ENCODE results near the gene LRIT3. TPM values are rescaled to one million over a fixed set of nuclear protein-coding genes. Genes with fewer than 3 reads are reported as not detected.

The LRIT3 gene
- total and polyA plus RNA-seq, 7 experiments from 2014 or later = 0.15 to 0.41 (median 0.27) TPM; not detected in 1

- Histone ChIP-seq H3K9me3 (ENCODE audit: control insufficient read depth in 2 of 3, low read length in 3 of 3) (no peaks in the 10 kb centered on the region), H3K4me3 (ENCODE audit: low read length) (no peak within 1 kb of the TSS), H3K27ac (ENCODE audit: low read depth, low read length) (no peak within 1 kb of the TSS), H3K27me3 (ENCODE audit: control insufficient read depth in 2 of 2, insufficient read depth in 2 of 2, low read length in 2 of 2) (peaks cover 0 to 4% of the 10 kb centered on the region in 2 donors), H3K4me1 (ENCODE audit: control insufficient read depth in 2 of 2, insufficient read depth in 2 of 2, low read length in 2 of 2) (no peaks in the 10 kb centered on the region), H3K36me3 (ENCODE audit: control insufficient read depth in 2 of 3, insufficient read depth in 3 of 3, low read length in 3 of 3) (no peaks in the 10 kb centered on the region)
- Mint-ChIP-seq H3K9me3 (no peaks in the 10 kb centered on the region), H3K4me1 (no peaks in the 10 kb centered on the region), H3K27ac (no peak within 1 kb of the TSS), H3K4me3 (no peak within 1 kb of the TSS), H3K36me3 (no peaks in the 10 kb centered on the region), H3K27me3 (peaks cover 27 to 40% (median 28%) of the 10 kb centered on the region in 5 donors)
- intact Hi-C loops (cut with micrococcal nuclease) = no loop called here
- ATAC-seq = no peak
- CTCF ChIA-PET = no interaction called here
- POLR2A ChIA-PET = no interaction called here
- no peak for DNase-seq
Observed at GRCh38 chr4:109912706-109913595, 65.0 kb downstream of the LRIT3 start, which contains the start of gene EGF. EGF (plus strand) TSS chr4:109912883; CDS start chr4:109913336, 453 bp downstream.

- no peaks in the 10 kb centered on the region for H3K9me3 Mint-ChIP-seq
- Histone ChIP-seq H3K9me3 (ENCODE audit: control insufficient read depth in 2 of 3, low read length in 3 of 3) (no peaks in the 10 kb centered on the region), H3K27ac (ENCODE audit: low read depth, low read length) (no peak overlapping the region), H3K4me1 (ENCODE audit: control insufficient read depth in 2 of 2, insufficient read depth in 2 of 2, low read length in 2 of 2) (no peaks in the 10 kb centered on the region), H3K36me3 (ENCODE audit: control insufficient read depth in 2 of 3, insufficient read depth in 3 of 3, low read length in 3 of 3) (no peaks in the 10 kb centered on the region), H3K27me3 (ENCODE audit: control insufficient read depth in 2 of 2, insufficient read depth in 2 of 2, low read length in 2 of 2) (no peaks in the 10 kb centered on the region), H3K4me3 (ENCODE audit: low read length) (no peak overlapping the region)
- intact Hi-C loops (cut with micrococcal nuclease) = no loop called here
- no peak overlapping the region for H3K27ac Mint-ChIP-seq
- ATAC-seq (no peak), DNase-seq (no peak)
- no peaks in the 10 kb centered on the region for H3K4me1 Mint-ChIP-seq
- no peak overlapping the region for H3K4me3 Mint-ChIP-seq
- POLR2A ChIA-PET = no interaction called here
- CTCF ChIA-PET = no interaction called here
- H3K27me3 Mint-ChIP-seq = peaks cover 25 to 38% (median 27%) of the 10 kb centered on the region in 5 donors
- H3K36me3 Mint-ChIP-seq = no peaks in the 10 kb centered on the region
Observed at GRCh38 chr4:109913596-109914241, 65.8 kb downstream of the LRIT3 start.

- Mint-ChIP-seq H3K27me3 (peaks cover 23 to 38% (median 27%) of the 10 kb centered on the region in 5 donors), H3K4me3 (no peak overlapping the region), H3K36me3 (no peaks in the 10 kb centered on the region), H3K4me1 (no peaks in the 10 kb centered on the region), H3K27ac (no peak overlapping the region), H3K9me3 (no peaks in the 10 kb centered on the region)
- Histone ChIP-seq H3K27ac (ENCODE audit: low read depth, low read length) (no peak overlapping the region), H3K36me3 (ENCODE audit: control insufficient read depth in 2 of 3, insufficient read depth in 3 of 3, low read length in 3 of 3) (no peaks in the 10 kb centered on the region), H3K27me3 (ENCODE audit: control insufficient read depth in 2 of 2, insufficient read depth in 2 of 2, low read length in 2 of 2) (no peaks in the 10 kb centered on the region), H3K9me3 (ENCODE audit: control insufficient read depth in 2 of 3, low read length in 3 of 3) (no peaks in the 10 kb centered on the region), H3K4me3 (ENCODE audit: low read length) (no peak overlapping the region), H3K4me1 (ENCODE audit: control insufficient read depth in 2 of 2, insufficient read depth in 2 of 2, low read length in 2 of 2) (no peaks in the 10 kb centered on the region)
- DNase-seq = no peak
- no peak for ATAC-seq
- intact Hi-C loops (cut with micrococcal nuclease) = no loop called here
- ChIA-PET POLR2A (no interaction called here), CTCF (no interaction called here)
Observed at GRCh38 chr4:109914322-109914721, 66.4 kb downstream of the LRIT3 start.

- ChIA-PET CTCF (interaction anchor here (0.6 to 0.8 kb wide), 2 partner anchors 9 to 54 kb away, joined by 3 to 6 read pairs; no protein-coding TSS in a partner anchor), POLR2A (no interaction called here)
- H3K9me3 Mint-ChIP-seq = no peaks in the 10 kb centered on the region
- DNase-seq (no peak), ATAC-seq (no peak)
- Histone ChIP-seq H3K4me1 (ENCODE audit: control insufficient read depth in 2 of 2, insufficient read depth in 2 of 2, low read length in 2 of 2) (no peaks in the 10 kb centered on the region), H3K27me3 (ENCODE audit: control insufficient read depth in 2 of 2, insufficient read depth in 2 of 2, low read length in 2 of 2) (no peaks in the 10 kb centered on the region), H3K36me3 (ENCODE audit: control insufficient read depth in 2 of 3, insufficient read depth in 3 of 3, low read length in 3 of 3) (no peaks in the 10 kb centered on the region), H3K9me3 (ENCODE audit: control insufficient read depth in 2 of 3, low read length in 3 of 3) (no peaks in the 10 kb centered on the region), H3K4me3 (ENCODE audit: low read length) (no peak overlapping the region), H3K27ac (ENCODE audit: low read depth, low read length) (no peak overlapping the region)
- intact Hi-C loops (cut with micrococcal nuclease) = no loop called here
- no peaks in the 10 kb centered on the region for H3K4me1 Mint-ChIP-seq
- no peak overlapping the region for H3K4me3 Mint-ChIP-seq
- no peaks in the 10 kb centered on the region for H3K36me3 Mint-ChIP-seq
- no peak overlapping the region for H3K27ac Mint-ChIP-seq
- peaks cover 20 to 34% (median 30%) of the 10 kb centered on the region in 5 donors for H3K27me3 Mint-ChIP-seq
Observed at GRCh38 chr4:109915385-109916026, 67.6 kb downstream of the LRIT3 start.

- ChIA-PET CTCF (interaction anchor here (0.6 to 0.8 kb wide), 2 partner anchors 9 to 54 kb away, joined by 3 to 6 read pairs; no protein-coding TSS in a partner anchor), POLR2A (no interaction called here)
- intact Hi-C loops (cut with micrococcal nuclease) = no loop called here
- Mint-ChIP-seq H3K27me3 (peaks cover 23 to 34% (median 30%) of the 10 kb centered on the region in 5 donors), H3K4me1 (no peaks in the 10 kb centered on the region), H3K36me3 (no peaks in the 10 kb centered on the region), H3K4me3 (no peak overlapping the region), H3K27ac (no peak overlapping the region), H3K9me3 (no peaks in the 10 kb centered on the region)
- Histone ChIP-seq H3K9me3 (ENCODE audit: control insufficient read depth in 2 of 3, low read length in 3 of 3) (no peaks in the 10 kb centered on the region), H3K4me3 (ENCODE audit: low read length) (no peak overlapping the region), H3K27ac (ENCODE audit: low read depth, low read length) (no peak overlapping the region), H3K36me3 (ENCODE audit: control insufficient read depth in 2 of 3, insufficient read depth in 3 of 3, low read length in 3 of 3) (no peaks in the 10 kb centered on the region), H3K27me3 (ENCODE audit: control insufficient read depth in 2 of 2, insufficient read depth in 2 of 2, low read length in 2 of 2) (no peaks in the 10 kb centered on the region), H3K4me1 (ENCODE audit: control insufficient read depth in 2 of 2, insufficient read depth in 2 of 2, low read length in 2 of 2) (no peaks in the 10 kb centered on the region)
- ATAC-seq (no peak), DNase-seq (no peak)
Observed at GRCh38 chr4:109916027-109916409, 68.1 kb downstream of the LRIT3 start.

- POLR2A ChIA-PET = no interaction called here
- Mint-ChIP-seq H3K4me1 (peaks cover 0 to 3% (median 0%) of the 10 kb centered on the region in 7 donors), H3K36me3 (no peaks in the 10 kb centered on the region), H3K4me3 (no peak overlapping the region), H3K9me3 (no peaks in the 10 kb centered on the region), H3K27me3 (peaks cover 0 to 9% (median 3%) of the 10 kb centered on the region in 5 donors), H3K27ac (no peak overlapping the region)
- Histone ChIP-seq H3K36me3 (ENCODE audit: control insufficient read depth in 2 of 3, insufficient read depth in 3 of 3, low read length in 3 of 3) (no peaks in the 10 kb centered on the region), H3K27me3 (ENCODE audit: control insufficient read depth in 2 of 2, insufficient read depth in 2 of 2, low read length in 2 of 2) (no peaks in the 10 kb centered on the region), H3K9me3 (ENCODE audit: control insufficient read depth in 2 of 3, low read length in 3 of 3) (no peaks in the 10 kb centered on the region), H3K4me1 (ENCODE audit: control insufficient read depth in 2 of 2, insufficient read depth in 2 of 2, low read length in 2 of 2) (no peaks in the 10 kb centered on the region), H3K27ac (ENCODE audit: low read depth, low read length) (no peak overlapping the region), H3K4me3 (ENCODE audit: low read length) (no peak overlapping the region)
- intact Hi-C loops (cut with micrococcal nuclease) = no loop called here
- DNase-seq (no peak), ATAC-seq (no peak)
- CTCF ChIA-PET = no interaction called here
Observed at GRCh38 chr4:109921384-109921808, 73.5 kb downstream of the LRIT3 start.
